NCI-H345 (cell line): ENCODE measurements around the gene MFF.
"Not testable (repeated sequence)": the region's sequence is repeated elsewhere in the genome, so short reads cannot be mapped to it uniquely, and the experiment has no call there.

ENCODE experiments used
- DNase-seq: peaks from one replicate; lab custom pipeline; 2025; lab: John Stamatoyannopoulos, UW

The MFF gene

GRCh38 chr2:227335713-227336112, 10.7 kb downstream of the MFF start:
- no peak for DNase-seq

DNA sequence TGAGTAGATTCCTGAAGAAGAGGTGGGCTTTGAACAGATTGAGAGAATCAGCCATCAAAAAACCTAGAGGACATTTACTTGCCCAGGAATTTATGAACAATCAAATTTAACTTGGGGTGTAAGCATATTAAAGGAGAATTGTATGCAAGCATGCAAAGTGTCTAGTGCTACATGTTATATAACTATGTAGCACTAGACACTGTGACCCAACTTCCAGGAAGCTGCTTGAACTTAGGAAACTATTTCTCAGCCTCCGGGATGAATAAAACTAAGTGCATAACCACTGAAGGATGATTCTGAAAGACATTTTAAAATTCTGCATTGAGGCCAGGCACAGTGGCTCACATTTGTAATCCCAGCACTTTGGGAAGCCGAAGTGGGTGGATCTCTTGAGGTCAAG, 12.4 kb downstream of the MFF start:
- DNase-seq, result no peak

DNA sequence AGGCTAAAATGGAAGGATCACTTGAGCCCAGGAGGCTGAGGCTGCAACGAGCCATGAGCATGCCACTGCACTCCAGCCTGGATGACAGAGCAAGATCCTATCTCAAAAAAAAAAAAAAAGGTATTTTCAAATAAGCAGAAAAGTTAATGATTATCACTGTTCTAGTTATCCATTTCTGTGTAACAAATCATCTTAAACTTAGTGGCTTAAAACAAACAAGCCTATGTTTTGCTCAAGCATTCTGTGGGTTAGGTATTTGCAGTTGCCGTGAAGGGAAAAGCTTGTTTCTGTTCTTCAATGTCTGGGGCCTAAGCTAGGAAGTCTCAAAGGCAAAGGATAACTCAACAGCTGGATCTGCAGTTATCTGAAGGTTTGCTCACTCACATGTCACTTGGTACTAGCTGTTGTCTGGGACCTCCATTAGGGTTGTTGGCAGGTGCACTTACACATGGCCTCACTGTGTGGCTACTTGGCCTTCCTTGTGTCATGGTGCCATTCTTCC, 14.1 kb downstream of the MFF start:
- DNase-seq, result no peak

GRCh38 chr2:227340106-227340505, 15.1 kb downstream of the MFF start:
- DNase-seq, result no peak

DNA sequence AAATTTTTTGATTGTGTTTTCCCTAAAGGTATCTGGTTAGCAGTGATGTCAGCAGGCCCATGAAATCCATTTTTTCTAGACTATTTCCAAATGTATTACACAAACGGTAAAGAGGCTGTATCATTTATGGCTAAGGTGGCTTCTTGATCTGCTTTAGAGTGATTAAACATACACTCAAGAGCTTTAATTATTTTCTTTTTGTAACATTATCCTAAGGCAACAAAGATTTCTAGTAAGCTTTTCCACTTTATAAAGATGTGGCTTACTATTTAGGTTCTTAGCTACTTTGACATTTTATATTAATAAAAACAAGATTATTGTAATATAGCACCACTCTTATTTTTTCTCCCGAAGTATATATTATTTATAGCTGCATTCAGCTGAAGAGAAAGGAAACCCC, 16.5 kb downstream of the MFF start:
- no peak for DNase-seq

GRCh38 chr2:227344231-227344630, 19.2 kb downstream of the MFF start:
- no peak for DNase-seq

GRCh38 chr2:227347117-227347516, 22.1 kb downstream of the MFF start:
- no peak for DNase-seq

DNA sequence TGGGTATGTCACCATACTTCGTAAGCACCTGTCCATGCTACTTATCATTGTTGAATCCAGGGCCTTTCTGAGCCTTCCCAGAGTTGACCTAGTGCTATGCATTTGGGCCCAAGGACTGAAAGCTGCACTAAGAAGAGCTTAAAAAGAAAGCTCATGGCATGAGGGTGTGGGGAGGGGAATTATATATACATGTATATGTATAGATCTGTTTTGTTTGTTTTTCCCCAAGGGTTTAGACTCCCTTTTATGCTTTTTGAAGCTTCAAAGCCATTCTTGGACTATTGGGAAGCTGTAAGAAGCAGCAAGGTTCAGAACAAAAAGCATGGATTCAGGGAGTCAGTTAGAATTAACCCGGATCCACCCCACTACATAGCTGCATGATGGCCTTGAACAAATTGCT, 23.3 kb downstream of the MFF start:
- DNase-seq, result no peak

DNA sequence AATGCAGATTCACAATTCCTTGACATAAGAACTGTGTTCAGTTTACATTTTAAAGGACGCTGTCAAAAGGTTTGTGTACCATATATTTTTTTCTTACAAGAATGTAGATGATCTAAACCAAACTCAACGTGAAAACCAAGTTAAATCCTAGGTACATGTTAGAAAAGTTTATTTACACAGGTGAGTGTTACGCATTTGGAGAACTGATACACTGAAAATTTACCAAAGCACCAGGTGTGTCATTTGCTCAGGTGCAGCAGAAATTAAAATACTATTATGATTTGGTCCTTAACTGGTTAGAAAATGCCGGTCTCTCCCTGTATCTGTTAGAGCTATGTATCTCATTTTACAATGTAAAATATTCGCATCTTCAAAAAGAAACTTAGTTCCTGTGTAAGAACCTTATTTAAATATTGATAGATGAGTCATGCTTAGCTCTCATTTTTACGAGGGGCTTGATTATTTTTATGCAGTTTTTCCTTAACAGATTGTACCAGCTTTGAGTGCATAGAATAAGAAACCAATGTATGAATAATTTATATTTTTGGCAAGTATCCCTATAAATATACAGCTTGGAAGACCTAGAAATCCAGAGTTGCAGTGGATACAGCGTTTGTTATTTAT, 25.1 kb downstream of the MFF start:
- no peak for DNase-seq

DNA sequence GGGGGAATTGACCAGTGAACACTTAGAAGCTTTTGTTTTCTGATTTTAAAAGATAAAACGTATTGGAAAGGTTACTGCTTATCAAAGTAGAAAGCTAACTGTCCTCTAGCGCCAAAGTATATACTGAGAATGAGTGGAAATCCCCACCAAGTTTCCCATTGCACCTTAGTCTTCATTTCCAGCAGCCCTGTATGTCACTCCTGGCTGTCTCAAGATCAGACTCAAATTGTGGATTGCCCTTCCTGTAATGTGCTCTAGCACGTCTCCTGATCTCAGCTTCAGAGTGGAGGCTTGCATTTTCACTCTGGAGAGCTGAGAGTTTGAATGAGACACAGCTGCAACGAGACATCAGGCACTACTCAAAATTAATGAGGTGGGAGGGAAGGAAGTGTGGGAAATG, 26.6 kb downstream of the MFF start:
- no peak for DNase-seq

DNA sequence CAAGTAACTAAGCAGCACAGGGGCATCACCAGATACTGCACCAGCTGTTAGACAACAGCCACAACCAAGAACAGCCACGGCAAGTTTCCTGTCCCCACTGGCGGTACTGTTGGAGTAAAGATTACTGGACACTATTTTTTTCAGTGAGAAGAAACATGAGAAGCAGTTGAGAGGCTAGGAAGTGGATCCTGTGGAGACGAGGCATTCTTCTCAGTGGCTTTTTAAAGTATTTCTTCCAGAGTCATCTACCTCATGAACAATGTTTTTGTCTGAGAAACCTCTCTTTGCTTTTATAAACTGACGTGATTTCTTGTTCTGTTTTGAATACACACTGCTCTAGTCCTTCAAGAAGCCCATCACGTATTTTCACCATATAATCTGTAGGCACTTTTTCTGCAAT, 35.3 kb downstream of the MFF start:
- no peak for DNase-seq

DNA sequence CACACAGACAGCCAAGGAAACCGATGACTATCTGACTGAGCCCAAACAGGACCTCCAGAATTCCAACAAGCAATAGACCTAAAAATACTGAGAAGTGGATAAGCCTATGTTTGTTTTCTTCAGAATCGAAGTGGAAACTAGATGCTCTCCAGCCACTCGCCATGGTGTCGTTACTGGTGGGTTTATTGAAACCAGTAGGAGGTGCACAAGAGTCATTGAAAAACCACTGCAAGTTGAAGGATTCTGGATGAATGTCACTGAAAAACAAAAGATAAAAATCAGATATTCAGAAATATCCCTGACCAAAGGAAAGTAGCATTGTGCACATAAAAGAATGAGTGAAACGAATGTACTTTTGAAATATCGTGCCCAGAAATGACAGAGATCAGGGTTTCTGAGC, 38.7 kb downstream of the MFF start:
- DNase-seq, result no peak

DNA sequence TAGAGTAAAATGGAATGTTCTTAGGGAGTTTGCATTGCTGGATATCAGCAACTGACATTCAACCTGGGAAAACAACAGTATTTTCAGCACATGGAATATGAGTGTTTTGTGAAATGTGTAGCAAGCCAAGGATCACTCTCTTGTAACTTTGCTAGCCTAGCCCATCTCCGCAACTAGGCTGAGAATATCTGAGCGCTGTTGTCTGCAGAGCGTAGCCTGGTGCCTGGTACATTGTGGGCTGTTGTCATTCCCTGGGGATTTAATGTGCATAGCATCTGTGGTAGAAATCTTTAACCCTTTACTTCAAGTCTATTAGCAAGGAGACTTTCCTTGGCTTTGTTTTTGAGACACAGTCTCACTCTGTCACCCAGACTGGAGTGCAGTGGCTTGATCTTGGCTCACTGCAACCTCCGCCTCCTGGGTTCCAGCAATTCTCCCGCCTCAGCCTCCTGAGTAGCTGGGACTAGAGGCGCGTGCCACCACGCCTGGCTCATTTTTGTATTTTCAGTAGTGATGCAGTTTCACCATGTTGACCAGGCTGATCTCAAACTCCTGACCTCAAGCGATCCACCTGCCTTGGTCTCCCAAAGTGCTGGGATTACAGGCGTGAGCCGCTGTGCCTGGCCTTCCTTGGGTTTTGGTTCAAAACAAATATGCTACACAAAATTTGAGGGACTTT, 39.7 kb downstream of the MFF start:
- not testable (repeated sequence) for DNase-seq

DNA sequence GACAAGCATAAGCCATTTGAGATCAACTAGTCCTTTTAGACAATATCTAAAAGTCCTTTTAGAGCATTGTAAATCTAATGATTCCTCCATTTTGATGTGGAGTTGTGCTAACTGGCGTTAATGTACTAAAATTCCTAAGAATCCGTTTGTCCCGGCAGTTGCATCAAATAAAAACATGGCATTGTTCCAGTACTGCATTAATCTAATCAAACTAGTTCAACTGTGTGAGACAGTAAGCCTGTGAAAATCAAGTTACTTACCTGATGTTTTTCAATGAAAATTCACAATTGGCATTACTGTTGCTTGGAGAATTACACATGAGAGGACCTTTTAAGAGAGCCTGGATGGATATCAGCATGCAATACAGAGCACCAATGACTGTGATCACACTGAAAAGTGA, 40.8 kb downstream of the MFF start:
- no peak for DNase-seq

DNA sequence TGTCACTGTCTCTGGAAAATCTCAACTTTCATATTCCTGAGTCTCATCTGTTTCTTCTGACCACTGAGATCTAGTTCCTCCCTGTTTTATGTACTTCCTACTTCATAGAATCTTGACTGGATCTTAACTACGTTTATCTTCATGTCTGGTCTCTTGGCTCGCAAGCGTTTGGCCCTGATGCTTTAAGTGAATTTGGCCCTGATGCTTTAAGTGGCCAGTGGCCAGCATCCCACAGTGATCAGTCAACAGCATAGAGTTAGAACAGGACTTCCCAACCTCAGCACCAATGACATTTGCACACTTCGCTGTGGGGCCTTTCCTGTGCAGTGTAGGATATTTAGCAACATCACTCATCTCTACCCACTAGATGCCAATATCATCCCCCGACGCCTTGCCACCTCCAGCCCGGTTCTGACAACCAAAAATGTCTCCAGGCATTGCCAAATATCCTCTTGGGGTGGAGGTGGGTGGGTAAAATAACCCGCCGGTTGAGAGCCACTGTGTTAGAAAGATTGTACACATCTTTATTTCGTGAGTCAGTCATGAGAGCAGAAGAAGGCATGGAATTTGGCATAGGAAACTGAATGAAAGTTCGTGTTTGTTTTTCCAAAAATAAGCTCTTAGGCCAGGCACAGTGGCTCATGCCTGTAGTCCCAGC, 41.8 kb downstream of the MFF start:
- no peak for DNase-seq

- no peak for DNase-seq
These were observed 42.4 kb downstream of the MFF start for GRCh38 chr2:227367427-227367795.

GRCh38 chr2:227368574-227368973, 43.5 kb downstream of the MFF start:
- no peak for DNase-seq

DNA sequence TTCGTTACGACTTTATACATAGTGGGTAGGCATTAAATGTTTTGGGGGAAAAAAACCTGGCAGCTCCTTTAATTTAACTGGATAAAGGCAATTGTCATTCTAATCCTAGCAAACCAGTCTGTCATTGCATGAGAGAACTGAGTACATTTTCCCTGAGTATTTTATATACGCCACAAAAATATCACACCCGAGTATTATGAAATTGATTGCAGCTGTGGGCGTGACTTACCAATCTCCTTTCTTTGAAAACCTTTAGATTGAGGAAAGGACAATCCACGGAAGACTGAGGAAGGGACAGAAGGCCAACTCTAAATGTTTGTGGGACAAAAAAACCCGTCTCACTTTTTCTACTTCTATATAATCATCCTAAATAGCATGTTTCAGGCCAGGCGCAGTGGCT, 45.0 kb downstream of the MFF start:
- no peak for DNase-seq

DNA sequence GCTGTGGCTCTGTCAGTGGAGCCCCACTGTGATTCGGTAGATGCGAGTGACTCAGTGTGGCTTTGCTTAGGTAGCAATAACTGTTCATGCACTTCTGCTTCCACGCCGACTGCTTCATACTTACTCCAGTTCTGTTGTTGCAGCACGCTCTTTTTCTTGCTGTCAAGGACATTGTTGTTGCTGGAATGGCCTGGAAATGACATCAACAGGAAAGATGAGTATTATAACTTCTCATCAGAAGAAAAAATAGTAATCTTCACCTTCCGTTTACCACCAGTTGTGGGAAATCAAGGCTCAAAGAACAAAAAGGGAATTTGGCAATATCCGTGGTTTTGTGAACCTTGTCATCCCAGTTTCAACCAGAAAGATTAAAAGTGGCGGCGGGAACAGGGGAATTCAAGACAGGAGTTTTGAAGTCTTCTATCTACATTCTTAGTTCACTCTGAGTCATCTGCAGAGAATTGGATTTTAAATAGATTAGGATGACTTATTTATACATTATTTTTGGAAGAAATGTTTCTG, 45.8 kb downstream of the MFF start:
- no peak for DNase-seq

DNA sequence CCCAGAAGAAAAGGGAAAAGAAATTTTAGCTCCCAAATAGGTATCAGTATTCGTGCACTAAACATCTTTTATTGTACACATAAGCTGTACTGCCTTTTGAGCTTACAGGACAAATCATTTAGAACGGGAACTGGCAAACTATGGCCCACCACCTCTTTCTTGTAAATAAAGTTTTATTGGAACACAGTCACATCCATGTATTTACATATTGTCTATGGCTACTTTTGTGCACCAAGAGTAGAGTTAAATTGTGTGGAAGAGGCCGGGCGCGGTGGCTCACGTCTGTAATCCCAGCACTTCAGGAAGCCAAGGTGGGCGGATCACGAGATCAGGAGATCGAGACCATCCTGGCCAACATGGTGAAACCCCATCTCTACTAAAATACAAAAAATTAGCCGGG, 48.3 kb downstream of the MFF start:
- DNase-seq, result no peak

DNA sequence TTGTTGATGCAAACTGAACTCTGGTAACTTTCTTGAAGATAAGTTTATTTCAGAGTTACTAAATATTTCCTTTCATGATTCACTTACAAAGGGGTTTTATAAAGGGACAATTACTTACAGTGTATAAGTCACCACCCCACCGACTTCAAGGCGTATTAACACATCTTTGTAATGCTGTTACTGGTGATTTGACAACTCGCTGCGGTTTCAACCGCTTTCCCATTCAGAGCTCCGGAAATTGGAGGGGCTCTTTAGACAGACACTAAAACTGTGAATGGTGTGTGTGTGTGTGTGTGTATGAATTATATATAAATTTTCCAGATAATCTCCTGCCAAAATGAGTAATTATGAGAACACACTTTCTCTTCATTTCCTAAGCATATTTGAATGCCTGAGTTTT, 49.1 kb downstream of the MFF start:
- no peak for DNase-seq

DNA sequence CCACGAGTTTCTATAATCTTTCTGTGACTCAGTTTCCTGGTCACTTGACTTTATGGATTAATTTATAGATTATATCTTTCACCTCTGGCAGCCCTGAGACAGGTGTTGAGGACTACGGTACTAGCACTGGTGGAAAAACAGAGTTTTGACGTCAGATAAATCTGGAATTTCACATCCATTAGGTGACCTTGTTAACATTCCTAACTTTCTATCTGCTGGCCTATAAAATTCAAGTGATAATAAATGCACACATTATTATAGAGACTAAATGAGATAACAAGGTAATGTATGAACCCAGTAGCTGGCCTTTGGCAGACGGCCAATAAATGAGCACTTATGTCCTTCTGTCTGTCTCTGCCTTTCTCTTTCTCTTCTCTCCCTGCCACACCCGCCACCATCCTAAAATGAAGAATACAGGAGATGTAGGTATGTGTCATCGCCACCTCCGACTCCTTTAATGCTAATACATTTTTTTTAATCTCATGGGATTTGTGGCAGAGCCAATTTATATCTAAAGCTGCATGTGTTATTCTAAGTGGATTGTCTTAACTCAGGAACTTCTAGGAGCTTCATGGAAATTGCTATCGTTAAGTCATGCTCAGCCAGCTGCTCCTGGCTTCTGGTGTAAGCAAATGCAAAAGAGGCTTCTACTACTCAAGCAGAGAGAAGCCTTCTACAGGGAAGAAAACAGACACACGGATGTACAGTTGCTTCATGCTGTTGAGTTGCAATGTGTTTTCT, 51.8 kb downstream of the MFF start:
- DNase-seq, result peak; percentile 12
